Stimulated activated CD4-positive, alpha-beta T cell treated with anti-CD3 and anti-CD28 coated beads, TNF-alpha, amount 100 ng/mL, for 24 hours (primary cell): Measurements from ENCODE around the gene KSR1.

Experiments used
- DNase-seq, 3 experiments: peaks; one replicate each; pipeline ENCODE4 v3.0.0-alpha.2; 2020; ENCODE audit warnings: low read depth in 3 of 3

KSR1 gene

DNA sequence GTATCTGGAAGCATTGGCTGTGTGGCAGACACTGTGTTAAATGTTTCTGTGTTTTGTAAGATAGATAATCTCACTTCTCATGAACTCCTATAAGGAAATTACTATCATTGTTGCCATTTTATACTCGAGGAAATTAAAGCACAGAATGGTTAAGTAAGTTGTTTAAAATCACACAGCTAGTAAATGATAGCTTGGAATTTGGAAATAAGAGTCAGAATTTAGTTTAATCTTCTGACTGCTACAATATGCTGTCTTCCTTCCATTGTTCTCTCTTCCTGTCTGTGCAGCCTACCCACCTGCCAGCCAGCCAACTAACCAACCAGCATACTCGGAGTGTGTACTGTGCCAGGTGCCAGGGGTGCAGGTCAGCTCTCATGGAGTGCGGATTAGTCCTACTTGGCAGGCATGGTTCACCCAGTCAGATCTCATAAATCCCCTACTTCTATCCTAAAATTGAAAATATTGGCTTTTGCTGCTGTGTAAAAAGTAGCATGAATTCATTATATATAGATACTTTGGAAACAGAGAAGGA lies 94.8 kb downstream of the KSR1 start:
- no peak for DNase-seq

DNA sequence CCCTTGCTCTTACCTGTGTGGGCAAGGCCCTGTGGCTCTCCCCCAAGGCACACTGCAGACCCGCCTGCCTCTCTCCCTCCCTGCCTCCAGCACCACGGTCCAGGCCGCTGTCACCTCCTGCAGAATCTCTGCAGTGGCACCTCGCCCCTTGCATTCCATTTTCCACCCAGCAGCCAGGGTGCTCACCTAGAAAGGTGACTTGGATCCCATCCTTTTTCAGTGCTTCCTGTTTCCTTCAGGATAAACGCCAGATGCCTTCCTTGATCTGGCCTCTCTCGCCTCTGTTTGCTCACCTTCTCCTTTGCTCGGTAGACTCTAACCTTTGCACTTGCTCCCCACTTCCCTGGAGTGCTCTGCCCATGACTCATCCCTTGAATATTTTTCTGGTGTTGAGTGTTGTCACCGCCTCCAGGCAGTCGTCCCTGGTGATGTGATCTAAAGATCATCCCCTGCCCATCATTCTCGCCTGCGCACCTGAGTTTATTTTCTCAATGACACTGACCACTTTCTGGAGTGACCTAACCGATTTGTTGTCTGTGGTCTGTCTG lies 95.5 kb downstream of the KSR1 start:
- no peak for DNase-seq

DNA sequence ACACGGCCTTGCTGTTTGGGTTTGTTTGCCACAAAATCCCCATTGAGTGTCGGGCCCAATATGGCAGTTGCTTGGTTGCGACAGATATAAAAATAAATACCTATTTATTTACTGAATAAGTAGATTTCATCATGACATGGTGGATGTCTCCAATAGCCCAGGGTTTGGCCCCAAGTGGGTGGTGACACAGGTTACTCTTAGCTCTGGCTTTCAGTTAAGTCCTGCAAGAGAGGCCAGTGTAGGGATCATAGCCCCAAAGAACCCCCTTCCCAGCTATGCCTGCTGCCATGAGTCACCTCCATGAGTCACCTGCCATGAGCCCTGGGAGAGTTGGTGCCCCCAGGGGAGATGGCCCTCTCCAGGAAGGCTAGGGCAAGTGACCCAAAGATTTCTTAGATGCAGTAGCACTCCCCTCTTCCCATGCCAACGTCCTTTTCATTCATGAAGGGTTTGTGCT lies 96.1 kb downstream of the KSR1 start:
- DNase-seq: no peak

DNA sequence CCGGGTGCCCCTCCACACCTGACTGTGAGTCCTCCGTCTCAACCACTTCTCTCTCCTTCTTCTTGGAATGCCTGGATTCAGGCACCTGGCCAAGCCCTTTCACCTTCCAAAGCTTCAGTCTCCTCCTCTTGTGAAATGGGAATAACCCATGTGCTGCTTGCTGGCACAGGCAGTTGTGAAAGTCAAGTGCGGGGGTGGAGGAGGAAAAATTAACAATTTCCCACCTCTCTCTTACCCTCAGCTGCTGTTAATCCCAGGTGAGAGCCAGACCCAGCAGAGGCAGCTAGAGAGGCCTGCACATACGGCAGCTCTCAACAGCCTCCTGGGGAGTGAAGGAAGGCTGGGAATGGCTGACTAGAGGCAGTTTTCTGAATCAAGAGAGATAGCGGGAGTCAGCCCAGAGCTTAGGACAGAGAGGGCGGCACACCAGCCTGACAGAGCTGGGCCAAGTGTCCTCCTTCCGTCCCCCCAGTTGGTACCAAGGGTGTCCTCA lies 96.8 kb downstream of the KSR1 start:
- no peak for DNase-seq

DNA sequence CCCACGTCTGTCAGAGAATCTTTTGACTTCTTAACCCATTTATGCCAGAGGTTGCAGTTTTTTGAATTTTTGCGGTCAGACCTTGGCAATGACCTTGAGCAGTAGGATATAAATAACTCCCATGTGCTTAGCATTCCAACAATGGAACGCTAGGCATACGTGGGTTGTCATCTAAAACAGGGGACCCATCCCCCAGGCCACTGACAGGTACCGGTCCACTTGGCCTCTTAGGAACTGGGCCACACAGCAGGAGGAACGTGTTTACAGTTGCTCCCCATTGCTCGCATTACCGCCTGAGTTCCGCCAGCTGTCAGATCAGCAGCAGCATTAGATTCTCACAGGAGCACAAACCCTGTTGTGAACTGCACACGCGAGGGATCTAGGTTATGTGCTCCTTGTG lies 97.9 kb downstream of the KSR1 start:
- DNase-seq: no peak

DNA sequence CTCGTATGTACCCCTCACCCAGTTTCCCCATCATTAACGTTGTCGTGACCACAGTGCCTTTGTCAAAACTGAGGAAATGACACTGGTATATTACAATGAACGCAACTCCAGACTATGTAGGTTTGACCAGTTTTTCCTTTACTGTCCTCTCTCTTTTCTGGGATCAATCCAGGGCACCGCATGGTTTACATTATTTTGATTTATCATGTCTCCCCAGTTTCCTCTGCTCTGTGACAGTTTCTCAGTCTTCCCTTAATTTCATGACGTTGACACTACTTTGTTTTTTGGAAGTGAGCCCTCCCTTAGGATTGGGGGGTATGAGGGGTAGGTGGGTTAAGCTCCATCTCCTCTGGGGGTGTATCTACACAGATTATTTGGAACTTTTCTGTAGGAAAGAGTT lies 98.7 kb downstream of the KSR1 start:
- no peak for DNase-seq

DNA sequence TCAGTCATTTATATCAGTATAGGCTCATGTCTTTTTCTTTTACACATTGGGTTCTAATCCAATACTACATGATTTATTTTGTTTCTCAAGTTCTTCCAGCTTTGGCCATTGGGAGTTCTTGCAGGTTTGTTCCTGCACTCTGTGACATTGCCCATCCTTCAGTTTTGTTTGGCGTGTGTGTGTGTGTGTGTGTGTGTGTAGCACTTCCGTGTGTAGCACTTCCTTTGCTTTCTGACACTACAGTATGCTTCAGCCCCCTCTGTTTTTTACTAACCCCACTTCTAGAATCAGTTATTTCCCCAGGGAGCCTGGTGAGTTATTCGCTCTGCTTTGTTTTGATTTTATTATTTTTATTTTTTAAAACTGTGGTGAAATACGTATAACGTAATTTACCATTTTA lies 99.1 kb downstream of the KSR1 start:
- DNase-seq: no peak

DNA sequence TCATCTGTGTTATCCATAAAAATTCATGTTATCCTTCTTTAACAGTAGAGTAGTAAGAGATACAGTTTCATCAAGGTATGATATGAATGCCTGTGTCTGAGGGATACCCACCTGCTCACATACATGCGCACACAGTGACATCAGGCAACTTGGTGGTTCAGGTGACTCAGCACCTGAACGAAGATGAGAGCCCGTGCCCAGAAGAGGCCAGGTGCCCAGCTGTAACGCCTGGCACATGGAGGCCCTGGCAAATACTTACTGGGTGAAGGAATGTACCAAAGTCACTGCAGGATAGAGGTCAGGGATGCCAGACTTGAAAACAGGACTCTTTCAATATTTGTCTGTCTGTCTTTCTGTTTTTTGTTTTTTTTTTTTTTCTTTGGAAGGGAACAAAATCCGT lies 102.1 kb downstream of the KSR1 start:
- no peak for DNase-seq

DNA sequence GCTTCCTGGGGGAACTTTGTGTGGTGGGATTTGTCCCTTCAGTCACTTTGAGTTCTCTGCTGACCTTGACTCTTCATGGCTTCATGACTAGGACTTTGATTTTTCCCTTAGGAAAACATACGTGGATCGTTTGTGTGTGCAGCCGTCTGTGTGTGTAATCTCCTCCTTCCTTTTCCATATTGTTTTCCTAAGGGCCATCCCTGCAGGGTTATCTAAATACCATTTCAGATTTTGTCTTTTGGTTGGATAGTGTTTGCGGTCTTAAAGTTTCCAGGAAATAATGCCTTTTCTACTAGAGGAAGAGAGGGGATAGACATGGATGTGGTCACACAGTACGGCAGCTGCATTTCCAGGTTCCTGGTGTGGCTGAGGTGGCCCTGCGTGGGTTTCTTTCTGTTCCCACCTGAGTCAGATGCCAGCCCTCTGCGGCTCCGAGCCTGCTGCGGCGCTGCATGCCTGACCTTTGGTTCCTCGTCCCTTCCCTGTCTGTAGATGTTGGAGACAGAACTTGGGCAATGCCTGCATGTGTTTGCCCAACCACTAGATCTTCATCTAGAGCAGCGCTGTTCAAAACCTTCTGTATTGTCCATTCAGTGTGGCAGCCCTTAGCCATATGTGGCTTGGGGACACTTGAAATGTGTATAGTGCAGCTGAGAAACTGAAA lies 102.7 kb downstream of the KSR1 start:
- DNase-seq: no peak

DNA sequence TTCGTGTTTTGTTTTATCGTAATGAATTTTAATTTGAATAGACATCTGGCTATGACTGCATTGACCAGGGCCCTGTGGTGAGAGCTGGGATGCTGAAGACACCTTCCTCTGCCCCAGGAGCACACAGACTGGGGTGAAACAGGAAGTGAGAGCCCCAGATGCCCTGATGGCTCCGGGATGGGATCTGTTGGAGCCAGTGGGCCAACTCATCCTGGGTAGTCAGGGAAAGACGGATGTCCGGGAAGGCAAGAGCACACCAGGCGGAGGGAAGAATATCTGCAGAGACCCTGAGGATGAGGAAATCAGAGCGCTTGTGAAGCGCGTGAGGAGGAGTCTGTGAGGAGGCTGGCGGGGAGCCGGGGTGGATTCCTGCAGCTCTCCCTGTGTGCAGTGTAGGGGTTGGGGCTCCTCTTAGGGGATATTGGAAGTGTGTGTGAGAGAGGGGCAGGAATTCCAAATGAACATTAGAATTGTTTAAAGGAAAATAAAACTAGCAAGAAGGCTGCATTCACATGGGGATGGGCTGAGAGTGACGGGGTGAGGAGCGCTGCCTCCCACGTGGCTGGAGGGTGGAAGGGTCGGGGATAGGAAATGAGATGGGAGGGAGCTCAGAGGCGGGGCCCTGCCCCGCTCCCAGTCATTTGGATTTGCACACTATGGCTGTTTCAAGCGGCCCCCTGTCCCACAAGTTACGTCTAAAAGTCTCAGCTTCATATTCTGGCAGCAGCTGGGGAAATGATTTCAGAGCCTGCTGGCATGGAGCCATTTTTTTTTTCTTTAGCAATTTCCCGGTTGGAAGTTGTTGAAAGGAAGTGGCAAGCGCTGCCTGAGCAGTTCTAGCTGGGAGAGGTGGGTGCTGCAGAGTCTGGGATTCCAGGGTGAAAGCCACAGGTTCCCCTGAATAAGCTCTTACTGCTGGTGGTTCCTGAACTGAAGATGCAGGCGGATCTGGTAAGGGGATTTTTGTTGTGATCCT lies 103.5 kb downstream of the KSR1 start:
- DNase-seq: no peak

DNA sequence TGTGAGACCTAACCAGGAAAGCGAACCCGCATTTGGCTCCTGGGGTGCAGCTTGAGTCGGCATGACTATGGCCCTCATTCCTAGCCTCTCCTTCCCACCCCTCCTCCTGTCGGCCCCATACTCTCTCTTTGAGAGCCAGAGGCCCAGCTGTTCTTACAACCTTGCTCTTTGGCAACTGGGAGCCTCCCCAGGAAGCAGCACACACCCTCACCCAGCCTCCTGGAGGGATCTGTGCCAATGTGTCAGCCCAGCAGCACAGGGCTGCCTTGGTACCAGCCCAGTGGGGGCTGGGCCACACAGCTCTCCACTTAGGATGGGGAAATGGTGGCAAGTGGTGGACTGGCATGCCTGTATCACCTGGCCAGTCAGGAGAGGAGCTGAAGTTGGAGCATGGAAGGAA lies 104.4 kb downstream of the KSR1 start:
- no peak for DNase-seq

DNA sequence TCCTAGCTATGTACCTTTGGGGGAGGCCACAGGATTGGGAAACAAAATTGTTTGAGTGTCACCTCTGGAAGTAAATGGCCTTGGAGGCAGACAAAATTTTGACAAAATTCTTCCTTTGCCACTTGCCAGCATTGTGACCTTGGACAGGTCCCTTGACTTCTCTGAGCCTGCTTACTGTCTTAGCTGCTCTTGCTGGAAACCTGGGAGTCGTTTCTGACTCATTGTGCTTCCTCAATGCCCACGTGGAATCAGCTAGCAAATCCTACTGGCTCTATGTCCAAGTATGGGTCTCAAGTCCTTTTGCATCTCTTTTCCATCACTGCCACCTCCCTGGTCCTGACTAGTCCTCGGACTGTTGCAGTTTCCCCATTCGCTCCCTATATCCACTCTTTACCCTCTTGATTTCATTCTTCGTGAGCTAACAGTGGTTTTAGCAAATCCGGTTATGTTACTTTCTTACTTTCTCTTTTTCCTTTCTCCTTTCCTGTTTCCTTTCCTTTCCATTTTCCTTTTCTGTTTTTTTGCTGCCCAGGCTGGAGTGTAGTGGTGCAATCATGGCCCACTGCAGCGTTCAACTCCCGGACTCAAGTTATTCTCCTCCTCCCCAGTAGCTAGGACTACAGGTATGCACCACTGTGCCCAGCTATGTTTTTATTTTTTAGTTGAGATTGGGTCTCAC lies 106.7 kb downstream of the KSR1 start:
- no peak for DNase-seq

DNA sequence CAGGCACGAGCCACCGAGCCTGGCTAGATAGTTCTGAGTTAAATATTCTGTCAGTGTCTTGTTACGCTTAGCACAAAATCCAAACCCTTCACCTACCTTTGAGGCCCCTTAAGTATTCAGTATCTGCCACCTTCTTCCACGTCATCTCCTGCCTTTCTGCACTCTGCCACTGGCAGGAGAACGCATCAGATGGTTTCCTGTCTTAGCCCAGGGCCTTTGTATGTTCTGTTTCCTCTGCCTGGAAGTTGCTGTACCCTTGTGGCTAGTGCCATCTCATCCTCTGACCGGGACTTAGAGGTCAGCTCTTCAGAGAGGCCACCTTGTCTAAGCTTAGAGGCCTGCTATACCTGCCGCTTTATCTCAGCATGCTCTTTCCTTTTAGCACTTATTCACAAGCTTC lies 107.3 kb downstream of the KSR1 start:
- DNase-seq: no peak

DNA sequence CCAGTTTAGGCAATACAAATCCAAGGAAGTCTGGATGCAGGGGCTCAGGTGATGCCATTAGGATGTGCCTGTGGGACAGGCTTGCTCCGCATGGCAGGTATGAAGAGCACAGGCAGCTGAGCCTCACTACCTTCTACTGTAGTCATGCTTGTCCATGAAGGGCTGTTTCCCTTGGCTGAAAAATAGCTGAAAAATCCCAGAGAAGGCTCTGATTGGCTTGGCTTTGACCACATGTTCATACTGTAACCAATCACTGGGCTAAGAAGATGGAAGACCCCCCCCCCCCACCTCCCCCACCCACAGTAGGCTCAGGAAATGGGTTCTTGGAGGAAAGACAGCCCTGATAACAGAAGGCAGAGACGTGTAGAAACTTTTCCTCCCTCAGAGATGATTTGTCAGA lies 108.2 kb downstream of the KSR1 start:
- DNase-seq: no peak

DNA sequence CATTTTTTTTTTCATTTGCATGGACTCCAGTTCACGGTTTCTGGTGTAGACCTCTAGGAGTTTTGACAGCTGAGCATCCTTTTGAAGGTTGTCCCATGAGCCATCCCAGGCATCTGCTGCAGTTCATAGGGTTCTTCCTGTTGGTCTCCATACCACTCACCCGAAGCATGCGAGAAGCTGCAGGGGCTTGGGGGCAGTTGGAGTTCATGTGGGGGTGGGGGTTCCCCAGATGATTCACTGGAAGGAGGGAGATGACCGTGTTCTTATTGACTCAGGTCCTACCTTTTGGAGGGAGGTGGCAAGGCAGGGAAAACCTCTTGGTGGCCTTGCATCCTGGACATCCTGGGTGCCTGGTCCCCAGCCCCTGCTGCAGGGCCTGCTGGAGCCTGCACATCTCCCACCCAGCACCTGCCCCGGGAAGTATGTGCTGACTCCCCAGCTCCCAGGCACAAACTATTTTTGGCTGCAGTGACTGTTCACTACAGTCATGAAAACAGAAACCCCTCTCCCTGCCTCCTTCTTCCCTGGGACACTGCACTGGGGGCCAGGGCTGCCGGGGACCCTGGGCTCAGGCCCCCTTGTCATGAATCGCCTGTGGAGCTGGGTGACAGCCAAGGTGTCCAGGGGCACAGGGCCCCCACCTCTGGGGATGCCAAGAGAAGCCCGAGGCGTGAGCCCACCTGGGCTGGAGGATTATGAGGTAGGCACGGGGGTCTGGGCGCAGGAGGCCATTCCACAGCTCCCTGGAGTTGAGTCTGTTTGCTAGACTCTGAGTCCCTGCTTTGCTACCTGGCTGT lies 109.8 kb downstream of the KSR1 start:
- peak in 2 of 3 experiments; percentile 22 to 54 for DNase-seq

DNA sequence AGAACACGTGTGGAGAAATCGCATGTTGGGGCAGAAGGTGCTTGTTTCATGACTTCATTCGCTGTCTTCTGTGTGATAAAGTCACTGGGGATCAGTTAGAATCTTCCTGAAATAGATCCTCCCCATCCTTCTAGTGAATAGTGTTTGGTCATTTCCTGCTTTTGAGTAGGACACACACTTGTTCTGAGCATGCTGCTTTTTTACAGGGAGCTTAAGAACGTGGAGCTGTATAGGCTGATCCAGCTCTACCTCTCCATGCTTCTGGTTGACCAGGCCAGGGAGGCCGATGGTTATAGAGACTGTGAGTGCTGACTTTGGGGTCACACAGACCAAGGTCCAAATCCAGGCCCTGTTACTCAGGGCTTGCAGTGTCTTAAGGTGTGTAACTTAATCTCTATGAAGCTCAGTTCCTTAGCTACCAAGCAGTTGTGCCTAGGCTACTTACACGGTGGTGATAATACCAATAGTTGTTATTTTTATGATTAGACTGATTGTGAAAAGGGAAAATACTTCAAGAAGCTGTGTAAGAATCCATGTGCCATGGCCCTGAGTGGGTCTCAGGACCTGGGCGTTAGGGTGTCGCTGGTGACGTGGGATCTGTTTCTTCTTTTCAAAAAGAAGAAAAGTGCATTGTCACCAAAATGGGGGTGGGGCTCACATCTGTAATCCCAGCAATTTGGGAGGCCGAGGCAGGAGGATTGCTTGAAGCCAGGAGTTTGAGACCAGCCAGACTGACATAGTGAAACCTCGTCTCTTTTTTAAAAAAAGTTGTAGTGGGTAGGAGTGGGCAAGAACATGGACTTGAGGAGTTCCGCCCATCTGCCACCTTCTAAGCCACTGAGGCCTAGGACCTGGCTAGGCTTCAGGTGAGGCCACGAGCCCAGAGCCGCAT lies 110.7 kb downstream of the KSR1 start:
- no peak for DNase-seq

DNA sequence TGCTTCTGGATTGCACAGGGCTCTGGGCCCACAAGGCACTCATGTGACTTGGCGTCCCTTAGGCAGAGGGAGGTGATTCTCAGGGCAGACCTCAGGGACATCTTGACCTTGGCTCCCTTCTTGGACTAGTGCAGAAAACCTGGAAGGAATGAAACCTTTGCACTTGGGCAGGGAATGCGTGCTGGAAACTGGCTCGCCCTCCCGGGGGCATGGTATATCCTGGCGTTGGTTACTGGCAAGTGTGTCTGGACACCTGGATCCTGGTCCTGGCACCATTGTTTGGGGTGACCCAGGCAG lies 111.3 kb downstream of the KSR1 start:
- no peak for DNase-seq

DNA sequence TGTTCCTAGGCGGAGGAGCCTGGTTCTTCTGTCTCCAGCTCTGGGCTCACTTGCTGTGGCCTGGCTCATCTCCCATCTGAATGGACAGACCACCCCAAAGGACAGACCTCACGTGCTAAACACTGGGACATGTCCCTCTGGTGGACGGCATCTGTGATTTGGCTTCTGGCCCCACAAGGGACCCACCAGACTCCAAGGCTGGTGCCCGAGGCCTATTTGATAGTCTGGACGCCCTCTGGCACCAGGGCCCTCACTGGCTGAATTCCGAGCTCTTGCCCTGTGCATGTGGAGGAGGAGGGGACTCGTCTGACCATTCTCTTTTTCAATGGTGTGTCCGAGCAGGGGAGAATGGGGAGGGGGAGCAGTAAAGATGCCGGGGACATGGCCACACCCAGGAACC lies 112.0 kb downstream of the KSR1 start:
- DNase-seq: no peak

DNA sequence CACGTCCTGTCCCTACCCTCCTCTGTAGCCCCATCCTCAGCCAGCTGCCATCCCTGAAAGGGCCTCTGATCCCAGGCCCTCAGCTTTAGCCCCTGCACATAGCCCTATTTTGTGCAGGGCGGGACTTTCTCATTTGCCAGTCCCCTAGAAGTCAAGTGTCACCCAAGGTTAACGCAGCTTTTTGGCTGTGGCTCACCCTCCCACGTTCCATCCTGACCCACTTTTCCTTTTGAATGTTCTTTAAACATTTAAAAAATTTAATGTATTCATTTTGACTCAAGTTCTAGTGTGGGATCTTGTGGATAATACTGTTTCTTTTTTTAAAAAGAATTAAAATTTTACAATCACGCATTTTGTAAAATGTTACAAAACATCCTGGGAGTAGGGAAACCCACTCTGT lies 112.6 kb downstream of the KSR1 start:
- DNase-seq: no peak

DNA sequence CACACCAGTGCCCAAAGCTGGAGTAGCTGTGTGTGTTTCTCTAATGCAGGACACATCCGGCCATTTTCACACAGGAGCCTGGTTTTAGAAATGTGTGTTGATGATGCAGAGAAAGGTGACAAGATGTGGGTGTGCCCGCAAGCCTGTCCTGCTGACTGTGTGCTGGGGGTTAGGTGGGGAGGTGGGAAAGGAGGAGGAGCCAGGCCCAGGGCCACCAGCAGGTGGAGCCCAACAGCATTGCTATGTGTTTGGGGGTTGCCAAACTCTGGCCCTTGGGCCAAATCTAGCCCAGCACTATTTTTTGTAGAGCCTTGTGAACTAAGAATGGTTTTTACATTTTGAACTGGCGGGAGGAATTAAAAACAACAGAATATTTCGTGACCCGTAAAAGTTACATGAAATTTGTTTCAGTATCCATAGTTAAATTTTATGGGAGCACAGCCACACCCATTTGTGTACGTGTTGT lies 113.0 kb downstream of the KSR1 start:
- DNase-seq: peak; percentile 14 to 57 (median 21)
